Fibroblast of lung (primary cell): ENCODE data around the gene ARPC5L.

Experiments used
- EZH2 ChIP-seq: IDR thresholded peaks from 2 replicates; pipeline ENCODE4 v1.5.1; 2012; ENCODE audit warnings: low read length, control low read depth, mild to moderate bottlenecking; ENCODE audit errors: missing control alignments
- TF ChIP-seq, protein P1 (sequence below), 2 donors: IDR thresholded peaks in 1 of 2; conservative IDR thresholded peaks in 1 of 2; 1 replicate in 1 of 2; 2 replicates in 1 of 2; pipeline ENCODE4 v1.5.1; 2011 to 2012; ENCODE audit warnings: low read length in 2 of 2, control low read depth in 1 of 2, inconsistent platforms in 1 of 2, low read depth in 1 of 2, mild to moderate bottlenecking in 1 of 2

DNA sequence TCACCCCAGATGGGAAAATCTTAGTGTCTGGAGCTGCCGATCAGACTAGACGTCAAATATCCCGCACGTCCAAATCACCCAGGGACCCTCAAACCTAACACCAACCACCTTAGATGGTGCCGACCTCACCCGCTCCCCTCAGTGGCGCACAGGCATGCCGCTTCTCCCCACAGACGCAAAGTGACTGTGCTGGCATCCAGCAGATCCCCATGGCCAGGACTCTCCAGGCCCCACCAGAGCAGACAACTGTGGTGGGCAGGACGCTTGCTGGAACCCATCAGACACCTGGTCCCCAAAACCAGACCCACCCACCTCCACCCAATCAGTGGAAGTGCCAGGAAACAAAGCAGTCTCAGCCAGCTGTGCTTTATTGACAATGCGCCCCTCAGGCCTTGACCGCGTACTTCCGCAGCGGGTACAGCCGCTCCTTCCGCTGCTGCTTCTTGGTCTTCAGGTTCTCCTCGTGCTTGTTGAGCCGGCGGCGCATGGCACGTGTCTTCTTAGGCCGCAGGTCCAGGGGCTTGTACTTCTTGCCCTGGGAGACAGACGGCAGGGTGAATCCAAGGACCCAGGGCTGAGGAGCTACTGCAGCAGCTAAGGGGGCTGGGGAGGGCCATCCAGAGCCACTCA is 4.3 kb upstream of the ARPC5L start:
- TF ChIP-seq, protein P1, sequence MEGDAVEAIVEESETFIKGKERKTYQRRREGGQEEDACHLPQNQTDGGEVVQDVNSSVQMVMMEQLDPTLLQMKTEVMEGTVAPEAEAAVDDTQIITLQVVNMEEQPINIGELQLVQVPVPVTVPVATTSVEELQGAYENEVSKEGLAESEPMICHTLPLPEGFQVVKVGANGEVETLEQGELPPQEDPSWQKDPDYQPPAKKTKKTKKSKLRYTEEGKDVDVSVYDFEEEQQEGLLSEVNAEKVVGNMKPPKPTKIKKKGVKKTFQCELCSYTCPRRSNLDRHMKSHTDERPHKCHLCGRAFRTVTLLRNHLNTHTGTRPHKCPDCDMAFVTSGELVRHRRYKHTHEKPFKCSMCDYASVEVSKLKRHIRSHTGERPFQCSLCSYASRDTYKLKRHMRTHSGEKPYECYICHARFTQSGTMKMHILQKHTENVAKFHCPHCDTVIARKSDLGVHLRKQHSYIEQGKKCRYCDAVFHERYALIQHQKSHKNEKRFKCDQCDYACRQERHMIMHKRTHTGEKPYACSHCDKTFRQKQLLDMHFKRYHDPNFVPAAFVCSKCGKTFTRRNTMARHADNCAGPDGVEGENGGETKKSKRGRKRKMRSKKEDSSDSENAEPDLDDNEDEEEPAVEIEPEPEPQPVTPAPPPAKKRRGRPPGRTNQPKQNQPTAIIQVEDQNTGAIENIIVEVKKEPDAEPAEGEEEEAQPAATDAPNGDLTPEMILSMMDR (conservative IDR thresholded peaks at IDR 0.05 in 1 of 2, IDR thresholded peaks at IDR 0.05 in 1 of 2; ENCODE audit: low read depth in 1 of 2, low read length in 2 of 2), result no peak
- TF ChIP-seq EZH2, result no peak
